H9 (cell line): ENCODE measurements around the gene B3GALT5. TPM values are rescaled to one million over a fixed set of nuclear protein-coding genes. Genes with fewer than 3 reads are reported as not detected.

Experiments
- DNase-seq: peaks from one replicate; pipeline ENCODE4 v3.0.0-alpha.2; 2017
- H2AFZ ChIP-seq: one replicate; pipeline ENCODE4 v1.6.1; 2013; ENCODE audit warnings: mild to moderate bottlenecking, low read length, control low read depth, moderate library complexity
- H2AK5ac ChIP-seq: 2 replicates; pipeline ENCODE4 v1.6.1; 2013; ENCODE audit warnings: low read length, control low read depth, mixed read lengths; ENCODE audit not compliant: insufficient read length
- H2BK120ac ChIP-seq: one replicate; pipeline ENCODE4 v1.6.1; 2013; ENCODE audit warnings: low read depth, mild to moderate bottlenecking, low read length, control low read depth, inconsistent platforms; ENCODE audit not compliant: poor library complexity, severe bottlenecking
- H2BK12ac ChIP-seq: 2 replicates; pipeline ENCODE4 v1.6.1; 2013; ENCODE audit warnings: low read length, control low read depth, mixed read lengths, low read depth; ENCODE audit not compliant: insufficient read length
- H2BK15ac ChIP-seq: 2 replicates; pipeline ENCODE4 v1.6.1; 2013; ENCODE audit warnings: low read depth, low read length, control low read depth
- H2BK20ac ChIP-seq: one replicate; pipeline ENCODE4 v1.6.1; 2013; ENCODE audit warnings: low read depth, mild to moderate bottlenecking, low read length, control low read depth, inconsistent platforms; ENCODE audit not compliant: poor library complexity, severe bottlenecking
- H2BK5ac ChIP-seq: 2 replicates; pipeline ENCODE4 v1.6.1; 2013; ENCODE audit warnings: low read length, control low read depth, mixed read lengths; ENCODE audit not compliant: insufficient read length
- H3K14ac ChIP-seq: 2 replicates; pipeline ENCODE4 v1.6.1; 2013; ENCODE audit warnings: low read length, control low read depth; ENCODE audit not compliant: insufficient read depth
- H3K18ac ChIP-seq: 2 replicates; pipeline ENCODE4 v1.6.1; 2013; ENCODE audit warnings: low read depth, mild to moderate bottlenecking, mixed read lengths, low read length, control low read depth; ENCODE audit not compliant: insufficient read length
- H3K23ac ChIP-seq: 2 replicates; pipeline ENCODE4 v1.6.1; 2013; ENCODE audit warnings: low read length, control low read depth, mixed read lengths, low read depth; ENCODE audit not compliant: insufficient read length
- H3K23me2 ChIP-seq: 2 replicates; pipeline ENCODE4 v1.6.1; 2013; ENCODE audit warnings: low read depth, mild to moderate bottlenecking, mixed read lengths, low read length, control low read depth; ENCODE audit not compliant: insufficient read length, poor library complexity, severe bottlenecking
- H3K27ac ChIP-seq: 2 replicates; pipeline ENCODE4 v1.5.1; 2013; ENCODE audit warnings: low read length, control low read depth, mixed read lengths, low read depth; ENCODE audit not compliant: insufficient read length
- H3K27me3 ChIP-seq: 2 replicates; pipeline ENCODE4 v1.6.1; 2013; ENCODE audit warnings: low read length, control low read depth, inconsistent platforms; ENCODE audit not compliant: insufficient read depth
- H3K4ac ChIP-seq: 2 replicates; pipeline ENCODE4 v1.6.1; 2013; ENCODE audit warnings: low read depth, mild to moderate bottlenecking, control low read depth, inconsistent platforms, low read length, moderate library complexity
- H3K4me1 ChIP-seq: 2 replicates; pipeline ENCODE4 v1.6.1; 2013; ENCODE audit warnings: low read length, control low read depth, inconsistent platforms; ENCODE audit not compliant: insufficient read depth
- H3K4me2 ChIP-seq: 2 replicates; pipeline ENCODE4 v1.6.1; 2013; ENCODE audit warnings: low read length, control low read depth, mixed read lengths; ENCODE audit not compliant: insufficient read length, insufficient read depth
- H3K56ac ChIP-seq: 2 replicates; pipeline ENCODE4 v1.6.1; 2013; ENCODE audit warnings: low read depth, mild to moderate bottlenecking, mixed read lengths, low read length, control low read depth; ENCODE audit not compliant: insufficient read length
- H3K79me1 ChIP-seq: 2 replicates; pipeline ENCODE4 v1.6.1; 2013; ENCODE audit warnings: low read depth, mild to moderate bottlenecking, moderate library complexity, low read length, control low read depth, inconsistent platforms; ENCODE audit not compliant: insufficient read depth, poor library complexity, severe bottlenecking
- H3K79me2 ChIP-seq: 2 replicates; pipeline ENCODE4 v1.6.1; 2013; ENCODE audit warnings: low read length, control low read depth, inconsistent platforms; ENCODE audit not compliant: insufficient read depth
- H3K9ac ChIP-seq: 2 replicates; pipeline ENCODE4 v1.6.1; 2013; ENCODE audit warnings: low read length, control low read depth, mixed read lengths; ENCODE audit not compliant: insufficient read length; ENCODE audit errors: extremely low read depth
- H3K9me3 ChIP-seq: one replicate; pipeline ENCODE4 v1.6.1; 2013; ENCODE audit warnings: low read depth, low read length, inconsistent platforms; ENCODE audit not compliant: control insufficient read depth
- H3T11ph ChIP-seq: one replicate; pipeline ENCODE4 v1.6.1; 2013; ENCODE audit warnings: mild to moderate bottlenecking, low read length, control low read depth, inconsistent platforms
- H4K20me1 ChIP-seq: one replicate; pipeline ENCODE4 v1.6.1; 2013; ENCODE audit not compliant: control insufficient read depth, insufficient read length, insufficient read depth
- H4K5ac ChIP-seq: 2 replicates; pipeline ENCODE4 v1.6.1; 2013; ENCODE audit warnings: low read depth, mild to moderate bottlenecking, mixed read lengths, low read length, control low read depth; ENCODE audit not compliant: insufficient read length
- H4K8ac ChIP-seq: replicated peaks from 2 replicates; pipeline ENCODE4 v1.6.1; 2013; ENCODE audit warnings: low read length, control low read depth, mixed read lengths, low read depth; ENCODE audit not compliant: insufficient read length
- H4K91ac ChIP-seq: 2 replicates; pipeline ENCODE4 v1.6.1; 2013; ENCODE audit warnings: low read depth, mild to moderate bottlenecking, moderate library complexity, mixed read lengths, low read length, control low read depth; ENCODE audit not compliant: insufficient read length
- H3K27ac Mint-ChIP-seq, 3 experiments: 2 replicates in 2 of 3; 3 replicates in 1 of 3; pipeline ENCODE4 v1.8.0; 2020 to 2021; ENCODE audit warnings: mixed read lengths in 3 of 3, mild to moderate bottlenecking in 1 of 3, moderate library complexity in 1 of 3
- H3K27me3 Mint-ChIP-seq: 2 replicates; pipeline ENCODE4 v1.8.0; 2021; ENCODE audit warnings: low read depth, mild to moderate bottlenecking, moderate library complexity, mixed read lengths
- H3K36me3 Mint-ChIP-seq, 3 experiments: 2 replicates in 2 of 3; 3 replicates in 1 of 3; pipeline ENCODE4 v1.8.0; 2020 to 2021; ENCODE audit warnings: low read depth in 3 of 3, mixed read lengths in 3 of 3; ENCODE audit not compliant: insufficient read depth in 1 of 3
- H3K4me1 Mint-ChIP-seq, 2 experiments: 2 replicates each; pipeline ENCODE4 v1.8.0; 2020; ENCODE audit warnings: mixed read lengths in 2 of 2
- H3K4me3 Mint-ChIP-seq, 2 experiments: 2 replicates in 1 of 2; 3 replicates in 1 of 2; pipeline ENCODE4 v1.8.0; 2020 to 2021; ENCODE audit warnings: mild to moderate bottlenecking in 2 of 2, mixed read lengths in 2 of 2, moderate library complexity in 1 of 2
- H3K9me3 Mint-ChIP-seq, 2 experiments: 2 replicates in 1 of 2; 3 replicates in 1 of 2; pipeline ENCODE4 v1.8.0; 2020; ENCODE audit warnings: mild to moderate bottlenecking in 2 of 2, mixed read lengths in 2 of 2, moderate library complexity in 1 of 2
- WGBS: extraction: QIAGEN DNeasy Blood & Tissue Kit; methylation state at CpG from one replicate; pipeline ENCODE4 v1.1.7; 2013; ENCODE audit warnings: missing lambda C conversion rate, low lambda C conversion rate, mixed read lengths; ENCODE audit not compliant: insufficient read length; ENCODE audit errors: extremely low coverage; 5-methylcytosine and 5-hydroxymethylcytosine counted together
- total RNA-seq: library from RNA; stranded (reverse); gene quantifications from 2 replicates; pipeline ENCODE4 v1.2.1, GENCODE V29; 2021
- TF ChIP-seq, protein P1 (sequence below): fragments of 200-600 bp; sonication (generic); conservative IDR thresholded peaks from 3 replicates; pipeline ENCODE4 v1.8.0; 2021; ENCODE audit warnings: antibody characterized with exemption, mild to moderate bottlenecking

B3GALT5 gene
- total RNA-seq, 1 experiment from 2014 or later = 24.7 TPM

DNA sequence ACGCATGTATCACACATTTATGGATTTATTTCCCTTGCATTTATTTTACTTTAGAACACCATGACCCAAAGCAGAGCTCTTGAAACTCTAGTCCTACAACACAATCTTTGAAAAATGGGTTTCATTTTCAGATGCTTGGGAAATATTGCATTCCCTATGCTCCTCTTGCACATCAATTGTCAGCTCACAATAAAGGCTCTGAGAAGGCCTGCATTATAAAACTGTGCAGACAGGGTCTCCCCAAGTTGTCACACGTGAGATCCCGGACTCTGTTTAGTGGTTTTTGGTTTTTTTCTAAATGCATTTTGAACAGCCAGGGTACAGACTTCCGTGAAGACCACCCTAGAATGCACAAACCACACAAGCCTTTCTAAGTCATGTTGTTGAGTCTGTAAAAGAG is 9.9 kb upstream of the B3GALT5 start:
- Mint-ChIP-seq H3K36me3 (peaks cover 9 to 44% (median 30%) of the 10 kb centered on the region in 3 experiments; a peak in 6 of 7 replicates), H3K4me3 (no peak overlapping the region), H3K27ac (no peak overlapping the region), H3K27me3 (no peaks in the 10 kb centered on the region), H3K4me1 (peaks cover 15 to 22% of the 10 kb centered on the region in 2 experiments), H3K9me3 (no peaks in the 10 kb centered on the region)
- no peaks in the 10 kb centered on the region for H3K23me2 ChIP-seq
- H3K4me1 ChIP-seq = peaks cover 4% of the 10 kb centered on the region; the same call in 1 of the 2 replicates
- no peak overlapping the region for H3K18ac ChIP-seq
- no peak overlapping the region for H2BK12ac ChIP-seq
- TF ChIP-seq, protein P1, sequence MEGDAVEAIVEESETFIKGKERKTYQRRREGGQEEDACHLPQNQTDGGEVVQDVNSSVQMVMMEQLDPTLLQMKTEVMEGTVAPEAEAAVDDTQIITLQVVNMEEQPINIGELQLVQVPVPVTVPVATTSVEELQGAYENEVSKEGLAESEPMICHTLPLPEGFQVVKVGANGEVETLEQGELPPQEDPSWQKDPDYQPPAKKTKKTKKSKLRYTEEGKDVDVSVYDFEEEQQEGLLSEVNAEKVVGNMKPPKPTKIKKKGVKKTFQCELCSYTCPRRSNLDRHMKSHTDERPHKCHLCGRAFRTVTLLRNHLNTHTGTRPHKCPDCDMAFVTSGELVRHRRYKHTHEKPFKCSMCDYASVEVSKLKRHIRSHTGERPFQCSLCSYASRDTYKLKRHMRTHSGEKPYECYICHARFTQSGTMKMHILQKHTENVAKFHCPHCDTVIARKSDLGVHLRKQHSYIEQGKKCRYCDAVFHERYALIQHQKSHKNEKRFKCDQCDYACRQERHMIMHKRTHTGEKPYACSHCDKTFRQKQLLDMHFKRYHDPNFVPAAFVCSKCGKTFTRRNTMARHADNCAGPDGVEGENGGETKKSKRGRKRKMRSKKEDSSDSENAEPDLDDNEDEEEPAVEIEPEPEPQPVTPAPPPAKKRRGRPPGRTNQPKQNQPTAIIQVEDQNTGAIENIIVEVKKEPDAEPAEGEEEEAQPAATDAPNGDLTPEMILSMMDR = no peak
- no peak overlapping the region for H4K8ac ChIP-seq
- no peak overlapping the region for H2AFZ ChIP-seq
- H3K9ac ChIP-seq = no peak overlapping the region
- no peak overlapping the region for H3K4ac ChIP-seq
- no peak overlapping the region for H3K56ac ChIP-seq
- H3K27ac ChIP-seq = no peak overlapping the region
- H4K91ac ChIP-seq = no peak overlapping the region
- no peaks in the 10 kb centered on the region for H4K20me1 ChIP-seq
- H2BK15ac ChIP-seq = no peak overlapping the region
- H4K5ac ChIP-seq = no peak overlapping the region
- no peak overlapping the region for H3K4me2 ChIP-seq
- DNase-seq = no peak
- H3T11ph ChIP-seq = no peak overlapping the region
- H3K79me1 ChIP-seq = no peaks in the 10 kb centered on the region
- no peaks in the 10 kb centered on the region for H3K9me3 ChIP-seq
- H2BK5ac ChIP-seq = no peak overlapping the region
- H3K79me2 ChIP-seq = no peaks in the 10 kb centered on the region
- WGBS = no CpG with 5 or more reads among the region's 4 CpGs
- H2BK20ac ChIP-seq = no peak overlapping the region
- no peak overlapping the region for H2BK120ac ChIP-seq
- H2AK5ac ChIP-seq = no peak overlapping the region
- no peak overlapping the region for H3K23ac ChIP-seq
- H3K27me3 ChIP-seq = no peaks in the 10 kb centered on the region
- H3K14ac ChIP-seq = no peak overlapping the region
